IMR-90 (cell line): Measurements from ENCODE around the gene PTPN21. TPM values are rescaled to one million over a fixed set of nuclear protein-coding genes. Genes with fewer than 3 reads are reported as not detected.

Source experiments
- ATAC-seq: fragments of 200-7000 bp; cut with Tn5 transposase; 2 replicates; pipeline ENCODE4 v1.9.1; 2020; ENCODE audit warnings: low read depth, mild to moderate bottlenecking, moderate library complexity
- BruUV-seq: library from RNA; stranded (reverse); fragments of 400-500 nt; replicated peaks from 2 replicates; lab custom pipeline; 2021; lab: Mats Ljungman, UMichigan
- CTCF ChIA-PET: fragments of 300-600 bp; formaldehyde crosslinking; extraction: SDS; loops from one replicate; lab custom pipeline; 2021; ENCODE audit warnings: antibody characterized with exemption; lab: Yijun Ruan, JAX
- POLR2A ChIA-PET: fragments of 300-600 bp; sonication (Branson Sonifier 250); formaldehyde crosslinking; loops from one replicate; lab custom pipeline; 2022; ENCODE audit warnings: antibody characterized with exemption; ENCODE audit not compliant: unreplicated experiment; lab: Charles Lee
- DNase-seq: peaks from one replicate; pipeline ENCODE4 v3.0.0; 2013
- H2AFZ ChIP-seq: replicated peaks from 2 replicates; pipeline ENCODE3; 2013; ENCODE audit warnings: low read length, mild to moderate bottlenecking; ENCODE audit not compliant: poor library complexity
- H2AK5ac ChIP-seq: 2 replicates; pipeline ENCODE4 v1.6.1; 2013; ENCODE audit warnings: low read depth, low read length, inconsistent platforms
- H2AK9ac ChIP-seq: replicated peaks from 2 replicates; pipeline ENCODE3; 2013; ENCODE audit warnings: mild to moderate bottlenecking, low read depth, low read length, moderate library complexity; ENCODE audit not compliant: poor library complexity
- H2BK120ac ChIP-seq: 2 replicates; pipeline ENCODE4 v1.6.1; 2013; ENCODE audit warnings: low read depth, low read length, inconsistent platforms
- H2BK15ac ChIP-seq: 3 replicates; pipeline ENCODE4 v1.6.1; 2013; ENCODE audit warnings: low read depth, low read length, inconsistent platforms
- H2BK20ac ChIP-seq: 2 replicates; pipeline ENCODE4 v1.6.1; 2013; ENCODE audit warnings: low read depth, mild to moderate bottlenecking, inconsistent platforms, low read length, moderate library complexity
- H2BK5ac ChIP-seq: 2 replicates; pipeline ENCODE4 v1.6.1; 2013; ENCODE audit warnings: mild to moderate bottlenecking, low read depth, low read length, inconsistent platforms; ENCODE audit not compliant: poor library complexity, severe bottlenecking
- H3K14ac ChIP-seq: replicated peaks from 2 replicates; pipeline ENCODE4 v1.6.1; 2013; ENCODE audit warnings: low read depth, low read length, inconsistent platforms
- H3K18ac ChIP-seq: 2 replicates; pipeline ENCODE4 v1.6.1; 2013; ENCODE audit warnings: low read depth, low read length, control low read depth
- H3K23ac ChIP-seq: 2 replicates; pipeline ENCODE4 v1.6.1; 2013; ENCODE audit warnings: low read depth, low read length, inconsistent platforms
- H3K27ac ChIP-seq: 2 replicates; pipeline ENCODE4 v1.5.1; 2013; ENCODE audit warnings: mild to moderate bottlenecking, control low read depth, low read length; ENCODE audit not compliant: insufficient read depth
- H3K27me3 ChIP-seq: 2 replicates; pipeline ENCODE4 v1.6.1; 2013; ENCODE audit warnings: low read length; ENCODE audit not compliant: control insufficient read depth, insufficient read depth
- H3K36me3 ChIP-seq: 2 replicates; pipeline ENCODE4 v1.6.1; 2013; ENCODE audit warnings: low read length, mixed read lengths; ENCODE audit not compliant: control insufficient read depth, insufficient read depth
- H3K4ac ChIP-seq: 2 replicates; pipeline ENCODE4 v1.6.1; 2013; ENCODE audit warnings: low read depth, low read length, inconsistent platforms
- H3K4me1 ChIP-seq: 2 replicates; pipeline ENCODE4 v1.6.1; 2013; ENCODE audit warnings: low read length, mixed read lengths; ENCODE audit not compliant: control insufficient read depth, insufficient read depth
- H3K4me2 ChIP-seq: 2 replicates; pipeline ENCODE4 v1.6.1; 2013; ENCODE audit warnings: low read depth, mild to moderate bottlenecking, control low read depth, low read length, moderate library complexity
- H3K4me3 ChIP-seq: 2 replicates; pipeline ENCODE4 v1.5.1; 2013; ENCODE audit warnings: low read depth, mild to moderate bottlenecking, control low read depth, low read length, moderate library complexity; ENCODE audit not compliant: insufficient read depth
- H3K56ac ChIP-seq: 2 replicates; pipeline ENCODE4 v1.6.1; 2013; ENCODE audit warnings: low read length, inconsistent platforms; ENCODE audit not compliant: insufficient read depth; ENCODE audit errors: extremely low read depth
- H3K79me1 ChIP-seq, 2 experiments: 2 replicates each; pipeline ENCODE4 v1.6.1; 2013; ENCODE audit warnings: low read length in 2 of 2, inconsistent platforms in 1 of 2, low read depth in 1 of 2
- H3K9ac ChIP-seq: 2 replicates; pipeline ENCODE4 v1.6.1; 2013; ENCODE audit warnings: low read depth, low read length, control low read depth
- H3K9me1 ChIP-seq: 2 replicates; pipeline ENCODE4 v1.6.1; 2013; ENCODE audit warnings: low read length, inconsistent platforms; ENCODE audit not compliant: insufficient read depth
- H3K9me3 ChIP-seq: 2 replicates; pipeline ENCODE4 v1.6.1; 2013; ENCODE audit warnings: low read length; ENCODE audit not compliant: control insufficient read depth, insufficient read depth
- H4K20me1 ChIP-seq: 2 replicates; pipeline ENCODE4 v1.6.1; 2013; ENCODE audit warnings: low read length, inconsistent platforms; ENCODE audit not compliant: insufficient read depth
- H4K5ac ChIP-seq: 2 replicates; pipeline ENCODE4 v1.6.1; 2013; ENCODE audit warnings: mild to moderate bottlenecking, low read depth, low read length, control low read depth
- H4K8ac ChIP-seq, 2 experiments: 2 replicates each; pipeline ENCODE4 v1.6.1; 2013; ENCODE audit warnings: low read depth in 2 of 2, low read length in 2 of 2, control low read depth in 1 of 2, inconsistent platforms in 1 of 2
- H4K91ac ChIP-seq: 2 replicates; pipeline ENCODE4 v1.6.1; 2013; ENCODE audit warnings: low read depth, low read length, inconsistent platforms; ENCODE audit not compliant: insufficient read depth
- BHLHE40 ChIP-seq: fragments of 150-350 bp; IDR thresholded peaks from 2 replicates; pipeline ENCODE4 v1.6.1; 2016; ENCODE audit warnings: mild to moderate bottlenecking, low read depth, low read length
- CEBPB ChIP-seq: IDR thresholded peaks from 2 replicates; pipeline ENCODE4 v1.6.1; 2012; ENCODE audit warnings: low read depth, low read length, improper control_type of control experiment
- CHD1 ChIP-seq: IDR thresholded peaks from 2 replicates; pipeline ENCODE4 v1.6.1; 2012; ENCODE audit warnings: low read depth, low read length, improper control_type of control experiment
- CTCF ChIP-seq: conservative IDR thresholded peaks from 2 replicates; pipeline ENCODE4 v1.5.1; 2012; ENCODE audit warnings: mild to moderate bottlenecking, low read depth, low read length, improper control_type of control experiment
- ELK1 ChIP-seq: fragments of 150-350 bp; IDR thresholded peaks from 2 replicates; pipeline ENCODE4 v1.6.1; 2016; ENCODE audit warnings: low read depth, mild to moderate bottlenecking, low read length, moderate library complexity, borderline replicate concordance
- FOS ChIP-seq: fragments of 150-350 bp; IDR thresholded peaks from 2 replicates; pipeline ENCODE4 v1.6.1; 2016; ENCODE audit warnings: low read depth, low read length
- MAFK ChIP-seq: IDR thresholded peaks from 2 replicates; pipeline ENCODE4 v1.6.1; 2012; ENCODE audit warnings: low read depth, low read length, improper control_type of control experiment
- MAZ ChIP-seq: IDR thresholded peaks from 2 replicates; pipeline ENCODE4 v1.6.1; 2012; ENCODE audit warnings: low read depth, mild to moderate bottlenecking, low read length, improper control_type of control experiment, moderate library complexity, borderline replicate concordance
- MXI1 ChIP-seq: IDR thresholded peaks from 2 replicates; pipeline ENCODE4 v1.6.1; 2012; ENCODE audit warnings: low read depth, mild to moderate bottlenecking, low read length, moderate library complexity, borderline replicate concordance
- NFE2L2 ChIP-seq: fragments of 150-350 bp; IDR thresholded peaks from 2 replicates; pipeline ENCODE4 v1.6.1; 2016; ENCODE audit warnings: low read depth, mild to moderate bottlenecking, low read length
- POLR2A ChIP-seq: IDR thresholded peaks from 2 replicates; pipeline ENCODE4 v1.6.1; 2012; ENCODE audit warnings: mild to moderate bottlenecking, low read depth, low read length
- RAD21 ChIP-seq: IDR thresholded peaks from 2 replicates; pipeline ENCODE4 v1.6.1; 2012; ENCODE audit warnings: low read length, improper control_type of control experiment
- RCOR1 ChIP-seq: IDR thresholded peaks from 2 replicates; pipeline ENCODE4 v1.6.1; 2012; ENCODE audit warnings: mild to moderate bottlenecking, low read length, improper control_type of control experiment; ENCODE audit not compliant: insufficient replicate concordance
- RFX5 ChIP-seq: IDR thresholded peaks from 2 replicates; pipeline ENCODE4 v1.8.0; 2012; ENCODE audit warnings: low read depth, mild to moderate bottlenecking, low read length, moderate library complexity
- SMC3 ChIP-seq: fragments of 150-350 bp; IDR thresholded peaks from 2 replicates; pipeline ENCODE4 v1.6.1; 2016; ENCODE audit warnings: low read depth, mild to moderate bottlenecking, antibody characterized with exemption, low read length, moderate library complexity
- USF2 ChIP-seq: fragments of 150-350 bp; IDR thresholded peaks from 2 replicates; pipeline ENCODE4 v1.6.1; 2017; ENCODE audit warnings: mild to moderate bottlenecking, antibody characterized with exemption, low read length, low read depth
- WGBS, 2 experiments: methylation state at CpG; one replicate each; pipeline versions ENCODE4 v1.1.5 to v1.1.7; 2013; ENCODE audit warnings: missing lambda C conversion rate in 2 of 2; ENCODE audit not compliant: insufficient read length in 1 of 2; ENCODE audit errors: extremely low coverage in 2 of 2; 5-methylcytosine and 5-hydroxymethylcytosine counted together
- dilution Hi-C: fragments of 300-500 bp; cut with HindIII; formaldehyde crosslinking; loops from one replicate; pipeline ENCODE4 v1.14.3; 2018; ENCODE audit warnings: low sequenced_read_pairs; ENCODE audit not compliant: unreplicated experiment
- in situ Hi-C: fragments of 300-500 bp; cut with MboI; formaldehyde crosslinking; loops from 3 replicates; pipeline ENCODE4 v1.14.3; 2019; ENCODE audit warnings: low sequenced_read_pairs, inconsistent platforms, mixed read lengths
- intact Hi-C: fragments of 100-400 bp; cut with micrococcal nuclease; formaldehyde crosslinking; loops from 2 replicates; pipeline ENCODE4 v1.10.0; 2022
- polyA plus RNA-seq, 3 experiments: library from polyadenylated mRNA; depleted of rRNA; stranded (reverse); fragments of >200 nt; gene quantifications; 2 replicates each; pipeline ENCODE4 v1.2.3, GENCODE V29; 2012; ENCODE audit warnings: low replicate concordance in 1 of 3
- total RNA-seq: library from RNA; depleted of rRNA; stranded (reverse); fragments of >200 nt; gene quantifications from 2 replicates; pipeline ENCODE4 v1.2.3, GENCODE V29; 2012

Gene PTPN21
- total and polyA plus RNA-seq, 2 of the 4 experiments (the other 2 are of a cell fraction), result 10.4 to 10.7 TPM

- no peak for TF ChIP-seq CHD1
- TF ChIP-seq MXI1, result no peak
- no peak for TF ChIP-seq RCOR1
- no peak for TF ChIP-seq MAZ
- no peak for TF ChIP-seq NFE2L2
- no peak for TF ChIP-seq USF2
- TF ChIP-seq RAD21, result no peak
- no peak for TF ChIP-seq MAFK
- no peak for TF ChIP-seq ELK1
- TF ChIP-seq POLR2A, result no peak
- no peak for TF ChIP-seq BHLHE40
- no peak for TF ChIP-seq FOS
- TF ChIP-seq SMC3, result no peak
- TF ChIP-seq CEBPB, result no peak
- no peak for TF ChIP-seq CTCF
- TF ChIP-seq RFX5, result no peak
Observed at GRCh38 chr14:88541324-88541723, 13.5 kb downstream of the PTPN21 start.

More at GRCh38 chr14:88541324-88541723, 13.5 kb downstream of the PTPN21 start:
- no peak overlapping the region for H4K5ac ChIP-seq
- no peak overlapping the region for H2AK5ac ChIP-seq
- H3K27ac ChIP-seq, result no peak overlapping the region
- H2BK120ac ChIP-seq, result no peak overlapping the region
- WGBS, 2 experiments, result no CpG with 5 or more reads among the region's 1 CpG
- H2BK15ac ChIP-seq, result no peak overlapping the region
- peaks cover 28% of the 10 kb centered on the region for H3K36me3 ChIP-seq
- no peak overlapping the region for H2BK20ac ChIP-seq
- H3K9me1 ChIP-seq, result peaks cover 13% of the 10 kb centered on the region; the same call in 1 of the 2 replicates
- H4K20me1 ChIP-seq, result peaks cover 32% of the 10 kb centered on the region
- H3K27me3 ChIP-seq, result no peaks in the 10 kb centered on the region
- no peaks in the 10 kb centered on the region for H3K9me3 ChIP-seq
- no peak overlapping the region for H3K14ac ChIP-seq
- ChIA-PET POLR2A (no interaction called here), CTCF (no interaction called here)
- no peak overlapping the region for H3K18ac ChIP-seq
- no peaks in the 10 kb centered on the region for H3K4me1 ChIP-seq
- H3K23ac ChIP-seq, result no peak overlapping the region
- no peak overlapping the region for H4K91ac ChIP-seq
- intact Hi-C loops, result no loop called here
- no peak overlapping the region for H3K9ac ChIP-seq
- H2AFZ ChIP-seq, result no peak overlapping the region
- H3K56ac ChIP-seq, result no peak overlapping the region
- no TSS peak for BruUV-seq
- ATAC-seq (no peak), DNase-seq (no peak)
- in situ Hi-C loops, result no loop called here
- no peak overlapping the region for H3K4ac ChIP-seq
- no peak overlapping the region for H2AK9ac ChIP-seq
- H3K4me3 ChIP-seq, result no peak overlapping the region
- H3K4me2 ChIP-seq, result no peak overlapping the region
- no peak overlapping the region for H2BK5ac ChIP-seq
- H3K79me1 ChIP-seq, result peaks cover 32 to 64% of the 10 kb centered on the region in 2 experiments
- dilution Hi-C loops, result no loop called here
- no peak overlapping the region for H4K8ac ChIP-seq
